ENCODE data around the gene TLCD4. TPM values are rescaled to one million over a fixed set of nuclear protein-coding genes. Genes with fewer than 3 reads are reported as not detected.

The TLCD4 gene
- total RNA-seq: 10 to 100 TPM; 10.2 to 15.6 TPM

- H3K9me3 ChIP-seq: no peaks in the 10 kb centered on the region
- H3K4me3 ChIP-seq: peak within 1 kb of the TSS; percentile 75 to 85
- peak; percentile 75 to 85 (median 80) for DNase-seq
- TF ChIP-seq POLR2A (IDR thresholded peaks at IDR 0.05): peak; percentile 65 to 74 (median 70)
- TF ChIP-seq CTCF (IDR thresholded peaks at IDR 0.05): no peak
- peaks cover 38% of the 10 kb centered on the region for H3K4me1 ChIP-seq
- intact Hi-C loops (cut with DNase I): no loop called here
- peak within 1 kb of the TSS; percentile 73 to 97 (median 93) for H3K27ac ChIP-seq
- peak; percentile 92 for ATAC-seq
- H3K36me3 ChIP-seq (replicated peaks in 1 of 2; ENCODE audit: insufficient read depth in 1 of 2, low read depth in 2 of 2): no peaks in the 10 kb centered on the region
- H3K27me3 ChIP-seq: no peaks in the 10 kb centered on the region
- WGBS, 2 donors: 0% methylated on average over 2 to 66 of the region's 108 CpGs
These were observed at the start of gene TLCD4 for GRCh38 chr1:95117207-95118066. Gene TLCD4 (plus strand): TSS chr1:95117355. CDS start chr1:95143902, 26,547 bp downstream.

GRCh38 chr1:95067568-95067967, 49.6 kb upstream of the TLCD4 start:
- peaks cover 45% of the 10 kb centered on the region for H3K4me1 ChIP-seq
- H3K27ac ChIP-seq: peak overlapping the region in 3 of 4 donors; percentile 16 to 50 (median 35)
- WGBS, 2 donors: 43 to 60% methylated on average over 5 of the region's 5 CpGs
- no peaks in the 10 kb centered on the region for H3K27me3 ChIP-seq
- no peaks in the 10 kb centered on the region for H3K9me3 ChIP-seq
- no peak overlapping the region for H3K4me3 ChIP-seq
- no peak for ATAC-seq
- no peaks in the 10 kb centered on the region for H3K36me3 ChIP-seq (replicated peaks in 1 of 2; ENCODE audit: insufficient read depth in 1 of 2, low read depth in 2 of 2)
- no peak for DNase-seq
- intact Hi-C loops (cut with DNase I): no loop called here
- TF ChIP-seq CTCF (IDR thresholded peaks at IDR 0.05) (no peak), POLR2A (IDR thresholded peaks at IDR 0.05) (no peak)

GRCh38 chr1:95068956-95069709, 48.0 kb upstream of the TLCD4 start:
- Histone ChIP-seq H3K27me3 (no peaks in the 10 kb centered on the region), H3K9me3 (no peaks in the 10 kb centered on the region), H3K4me1 (peaks cover 49% of the 10 kb centered on the region), H3K4me3 (no peak overlapping the region), H3K36me3 (replicated peaks in 1 of 2; ENCODE audit: insufficient read depth in 1 of 2, low read depth in 2 of 2) (no peaks in the 10 kb centered on the region), H3K27ac (peak overlapping the region; percentile 6 to 90 (median 50))
- TF ChIP-seq POLR2A (IDR thresholded peaks at IDR 0.05) (no peak), CTCF (IDR thresholded peaks at IDR 0.05) (no peak)
- intact Hi-C loops (cut with DNase I): no loop called here
- 30 to 39% methylated on average over 6 of the region's 6 CpGs for WGBS, 2 donors
- ATAC-seq (no peak), DNase-seq (peak in 1 of 4 donors; percentile 24)

- Histone ChIP-seq H3K4me3 (no peak overlapping the region), H3K9me3 (no peaks in the 10 kb centered on the region), H3K4me1 (peaks cover 49% of the 10 kb centered on the region), H3K36me3 (replicated peaks in 1 of 2; ENCODE audit: insufficient read depth in 1 of 2, low read depth in 2 of 2) (no peaks in the 10 kb centered on the region), H3K27me3 (no peaks in the 10 kb centered on the region), H3K27ac (peak overlapping the region in 3 of 4 donors; percentile 6 to 90 (median 68))
- ATAC-seq (no peak), DNase-seq (no peak)
- WGBS, 2 donors: 87 to 91% methylated on average over 5 of the region's 5 CpGs
- intact Hi-C loops (cut with DNase I): no loop called here
- TF ChIP-seq CTCF (IDR thresholded peaks at IDR 0.05): no peak
- TF ChIP-seq POLR2A (IDR thresholded peaks at IDR 0.05): no peak
These were observed 47.5 kb upstream of the TLCD4 start for GRCh38 chr1:95069710-95070093.
